Suprapubic skin (tissue), 4 donors: Measurements from ENCODE around the gene CRACDL. TPM values are rescaled to one million over a fixed set of nuclear protein-coding genes. Genes with fewer than 3 reads are reported as not detected.

Experiments
- DNase-seq, 2 donors: peaks; one replicate each; pipeline ENCODE4 v3.0.0-alpha.2; 2019; ENCODE audit warnings: low spot score in 2 of 2
- H3K27ac ChIP-seq: fragments of 200-600 bp; sonication (generic); one replicate; pipeline ENCODE4 v1.5.1; 2019
- H3K27me3 ChIP-seq: fragments of 200-600 bp; sonication (generic); one replicate; pipeline ENCODE4 v1.5.1; 2019
- H3K36me3 ChIP-seq: fragments of 200-600 bp; sonication (generic); one replicate; pipeline ENCODE4 v1.5.1; 2019
- H3K4me1 ChIP-seq: fragments of 200-600 bp; sonication (generic); one replicate; pipeline ENCODE4 v1.5.1; 2019
- H3K4me3 ChIP-seq: fragments of 200-600 bp; sonication (generic); one replicate; pipeline ENCODE4 v1.5.1; 2019; ENCODE audit warnings: mild to moderate bottlenecking
- H3K9me3 ChIP-seq: fragments of 200-600 bp; sonication (generic); one replicate; pipeline ENCODE4 v1.5.1; 2019
- CTCF ChIP-seq, 2 donors: fragments of 200-600 bp in 1 of 2; fragments of 450-650 bp in 1 of 2; sonication (generic) in 1 of 2; IDR thresholded peaks; one replicate each; pipeline ENCODE4 v1.5.1; 2016 to 2019; ENCODE audit warnings: antibody characterized with exemption in 2 of 2, mild to moderate bottlenecking in 1 of 2, moderate library complexity in 1 of 2
- EP300 ChIP-seq: sonication (generic); formaldehyde crosslinking; IDR thresholded peaks from one replicate; pipeline ENCODE4 v1.6.1; 2017; ENCODE audit warnings: antibody characterized with exemption
- POLR2A ChIP-seq, 2 donors: fragments of 450-650 bp; IDR thresholded peaks; one replicate each; pipeline ENCODE4 v1.6.1; 2017; ENCODE audit warnings: antibody characterized with exemption in 2 of 2, mild to moderate bottlenecking in 2 of 2, moderate library complexity in 2 of 2
- POLR2AphosphoS5 ChIP-seq, 3 donors: sonication (generic); formaldehyde crosslinking; IDR thresholded peaks; one replicate each; pipeline ENCODE4 v1.6.1; 2017; ENCODE audit warnings: antibody characterized with exemption in 3 of 3
- WGBS: methylation state at CpG from one replicate; pipeline ENCODE4 v1.1.5; 2018; 5-methylcytosine and 5-hydroxymethylcytosine counted together
- total RNA-seq, 4 donors: library from RNA; depleted of rRNA; stranded (reverse); fragments of >200 nt; gene quantifications; one replicate each; pipeline ENCODE4 v1.1.0, GENCODE V29; 2016

CRACDL gene
- total RNA-seq, 4 donors from 2014 or later: 5.2 to 13.0 (median 11.3) TPM

GRCh38 chr2:98827625-98828368, 108.2 kb downstream of the CRACDL start:
- 81% methylated on average over 10 of the region's 11 CpGs for WGBS
- TF ChIP-seq CTCF (IDR thresholded peaks at IDR 0.05): no peak
- no peak for TF ChIP-seq POLR2A (IDR thresholded peaks at IDR 0.05)
- no peak for TF ChIP-seq POLR2AphosphoS5 (IDR thresholded peaks at IDR 0.05)
- no peak for TF ChIP-seq EP300
- H3K4me1 ChIP-seq: peaks cover 5% of the 10 kb centered on the region
- peaks cover 5% of the 10 kb centered on the region for H3K27me3 ChIP-seq
- H3K9me3 ChIP-seq: no peaks in the 10 kb centered on the region
- no peak overlapping the region for H3K4me3 ChIP-seq
- DNase-seq: no peak
- H3K27ac ChIP-seq: no peak overlapping the region
- H3K36me3 ChIP-seq: no peaks in the 10 kb centered on the region

GRCh38 chr2:98826856-98827255, 109.2 kb downstream of the CRACDL start:
- peaks cover 13% of the 10 kb centered on the region for H3K4me1 ChIP-seq
- no peaks in the 10 kb centered on the region for H3K9me3 ChIP-seq
- no peak for DNase-seq
- no peak for TF ChIP-seq CTCF (IDR thresholded peaks at IDR 0.05)
- no peak for TF ChIP-seq EP300
- no peak for TF ChIP-seq POLR2A (IDR thresholded peaks at IDR 0.05)
- no peak for TF ChIP-seq POLR2AphosphoS5 (IDR thresholded peaks at IDR 0.05)
- H3K36me3 ChIP-seq: no peaks in the 10 kb centered on the region
- H3K4me3 ChIP-seq: no peak overlapping the region
- no peak overlapping the region for H3K27ac ChIP-seq
- H3K27me3 ChIP-seq: peaks cover 12% of the 10 kb centered on the region
- 90% methylated on average over 15 of the region's 15 CpGs for WGBS

- no peak for TF ChIP-seq POLR2A (IDR thresholded peaks at IDR 0.05)
- no peak for TF ChIP-seq CTCF (IDR thresholded peaks at IDR 0.05)
- no peak for TF ChIP-seq POLR2AphosphoS5 (IDR thresholded peaks at IDR 0.05)
- TF ChIP-seq EP300: no peak
- Histone ChIP-seq H3K9me3 (no peaks in the 10 kb centered on the region), H3K27me3 (peaks cover 12% of the 10 kb centered on the region), H3K36me3 (no peaks in the 10 kb centered on the region), H3K27ac (no peak overlapping the region), H3K4me1 (peaks cover 13% of the 10 kb centered on the region), H3K4me3 (no peak overlapping the region)
- WGBS: 91% methylated on average over 4 of the region's 6 CpGs
- DNase-seq: no peak
Measured at GRCh38 chr2:98825858-98826257, 110.2 kb downstream of the CRACDL start.

GRCh38 chr2:98825404-98825803, 110.6 kb downstream of the CRACDL start:
- Histone ChIP-seq H3K36me3 (no peaks in the 10 kb centered on the region), H3K27me3 (peaks cover 12% of the 10 kb centered on the region), H3K27ac (no peak overlapping the region), H3K4me1 (peaks cover 13% of the 10 kb centered on the region), H3K4me3 (no peak overlapping the region), H3K9me3 (no peaks in the 10 kb centered on the region)
- no peak for DNase-seq
- WGBS: 73% methylated on average over 6 of the region's 6 CpGs
- TF ChIP-seq CTCF (IDR thresholded peaks at IDR 0.05): no peak
- no peak for TF ChIP-seq POLR2AphosphoS5 (IDR thresholded peaks at IDR 0.05)
- TF ChIP-seq POLR2A (IDR thresholded peaks at IDR 0.05): no peak
- no peak for TF ChIP-seq EP300

GRCh38 chr2:98825020-98825350, 111.0 kb downstream of the CRACDL start:
- Histone ChIP-seq H3K27me3 (peaks cover 12% of the 10 kb centered on the region), H3K4me3 (no peak overlapping the region), H3K36me3 (no peaks in the 10 kb centered on the region), H3K27ac (no peak overlapping the region), H3K9me3 (no peaks in the 10 kb centered on the region), H3K4me1 (peaks cover 13% of the 10 kb centered on the region)
- TF ChIP-seq CTCF (IDR thresholded peaks at IDR 0.05) (no peak), EP300 (no peak), POLR2A (IDR thresholded peaks at IDR 0.05) (no peak), POLR2AphosphoS5 (IDR thresholded peaks at IDR 0.05) (no peak)
- WGBS: 97% methylated on average over 3 of the region's 3 CpGs
- no peak for DNase-seq
